ENCODE data around the gene TMEM255B.

TMEM255B gene

DNA sequence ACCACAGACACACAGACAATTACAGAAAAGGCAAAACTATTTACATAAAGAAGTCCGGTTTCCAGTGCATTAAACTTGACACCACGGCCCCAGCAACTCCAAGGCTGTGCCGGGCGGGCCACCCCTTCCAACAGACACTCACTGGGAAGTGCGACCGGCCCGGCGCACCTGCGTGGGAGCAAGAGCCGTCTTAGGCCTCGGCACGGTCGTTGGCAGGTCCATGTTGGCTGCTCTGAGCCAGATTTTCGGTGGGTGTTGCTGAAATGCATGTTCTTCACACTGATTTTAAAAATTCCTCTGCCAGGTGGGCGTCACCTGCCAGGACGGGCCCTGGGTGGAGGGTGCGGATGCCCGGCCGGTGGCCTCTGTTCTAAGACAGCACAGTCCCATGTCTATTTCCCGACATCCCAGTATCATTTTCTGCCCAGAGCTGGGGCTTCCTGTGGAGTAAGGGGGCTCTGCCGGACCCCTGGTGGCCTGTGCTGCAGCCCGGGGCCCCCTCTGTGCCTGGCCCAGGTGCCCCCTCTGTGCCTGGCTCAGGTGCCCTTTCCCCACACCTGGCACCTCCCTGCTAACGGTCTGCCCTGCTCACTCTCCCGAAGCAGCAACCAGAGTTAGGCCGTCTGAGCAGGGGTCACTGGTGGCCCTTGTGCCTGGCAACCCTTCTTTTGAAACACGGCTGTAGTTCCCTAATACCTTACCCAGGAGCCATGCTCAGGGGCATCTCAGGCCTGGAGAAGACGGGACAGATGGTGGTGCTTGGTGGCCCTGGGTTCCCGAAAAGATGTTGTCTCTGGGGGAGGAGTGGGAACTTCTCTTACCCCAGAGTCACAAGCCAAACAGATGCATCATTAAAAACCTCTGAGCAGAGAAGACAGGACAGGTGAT, 9.2 kb downstream of the TMEM255B start:
- DNase-seq (ENCODE audit: low read depth in 2 of 2): no peak

DNA sequence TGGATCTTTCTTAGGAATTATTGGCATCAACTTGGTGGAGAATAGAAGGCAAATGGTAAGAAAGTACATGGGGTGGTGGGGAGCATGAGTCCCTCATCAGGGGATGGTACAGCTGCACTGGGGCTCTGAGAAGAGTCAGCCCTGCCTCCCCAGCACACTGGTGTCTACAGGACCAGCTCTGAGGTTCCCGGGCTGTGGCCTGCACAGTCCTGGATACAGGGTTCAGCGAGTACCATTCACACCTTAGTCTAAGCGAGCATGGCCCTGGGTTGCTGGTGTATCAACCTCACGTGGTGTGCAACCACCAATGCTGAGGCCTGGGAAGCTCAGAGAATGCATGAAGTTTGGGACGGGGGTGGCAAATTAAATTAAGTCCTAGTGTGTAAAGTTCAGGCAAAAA, 10.1 kb downstream of the TMEM255B start:
- DNase-seq (ENCODE audit: low read depth in 2 of 2): no peak

DNA sequence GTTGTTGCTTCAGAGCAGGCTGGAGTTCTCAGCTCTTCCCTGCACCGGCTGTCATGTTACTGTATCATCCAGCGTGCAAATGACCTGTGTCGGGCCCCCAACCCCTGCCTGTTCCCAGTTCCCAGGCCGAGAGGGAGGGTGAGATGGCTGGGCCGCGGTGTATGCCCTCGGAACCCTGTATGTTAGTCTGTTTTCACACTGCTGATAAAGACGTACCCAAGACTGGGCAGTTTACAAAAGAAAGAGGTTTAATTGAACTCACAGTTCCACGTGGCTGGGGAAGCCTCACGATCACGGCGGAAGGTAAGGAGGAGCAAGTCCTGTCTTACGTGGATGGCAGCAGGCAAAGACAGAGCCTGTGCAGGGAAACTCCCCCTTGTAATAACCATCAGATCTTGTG, 10.9 kb downstream of the TMEM255B start:
- no peak for DNase-seq (ENCODE audit: low read depth in 2 of 2)

DNA sequence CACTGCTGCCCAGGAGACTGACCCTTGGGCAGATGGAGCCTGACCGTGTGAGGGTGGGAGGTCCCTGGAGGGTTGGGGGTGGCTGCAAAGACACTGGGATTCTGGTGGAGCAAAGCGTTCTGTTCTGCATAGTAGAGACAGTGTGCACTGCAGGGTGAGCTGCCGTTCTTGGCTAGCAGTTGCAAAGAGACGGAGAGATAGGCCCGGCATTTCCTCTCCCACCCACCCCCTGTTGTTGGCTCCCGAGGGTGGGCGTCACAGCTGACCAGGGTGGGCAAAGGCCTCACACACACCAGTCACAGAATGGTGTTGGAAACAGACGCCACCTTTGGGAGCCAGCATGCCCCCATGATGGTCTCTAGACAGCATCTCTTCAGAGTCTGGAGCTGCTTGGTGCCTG, 11.4 kb downstream of the TMEM255B start:
- DNase-seq (ENCODE audit: low read depth in 2 of 2): no peak

DNA sequence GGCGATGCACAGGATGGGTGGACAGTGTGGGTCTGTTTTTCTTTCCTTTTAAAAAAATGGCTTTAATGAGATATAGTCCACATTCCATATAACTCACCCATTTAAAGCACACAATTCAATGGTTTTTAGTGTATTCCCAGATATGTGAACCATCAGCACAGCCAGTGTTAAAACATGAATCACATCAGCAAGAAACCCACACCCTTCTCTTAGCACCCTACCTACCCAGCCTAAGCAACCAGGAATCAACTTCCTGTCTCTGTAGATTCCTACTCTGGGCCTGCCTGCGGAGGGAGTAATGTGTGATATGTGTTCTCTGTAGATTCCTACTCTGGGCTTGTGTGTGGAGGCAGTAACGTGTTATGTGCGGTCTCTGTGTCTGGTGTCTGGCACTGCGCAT, 11.9 kb downstream of the TMEM255B start:
- DNase-seq (ENCODE audit: low read depth in 2 of 2): no peak

DNA sequence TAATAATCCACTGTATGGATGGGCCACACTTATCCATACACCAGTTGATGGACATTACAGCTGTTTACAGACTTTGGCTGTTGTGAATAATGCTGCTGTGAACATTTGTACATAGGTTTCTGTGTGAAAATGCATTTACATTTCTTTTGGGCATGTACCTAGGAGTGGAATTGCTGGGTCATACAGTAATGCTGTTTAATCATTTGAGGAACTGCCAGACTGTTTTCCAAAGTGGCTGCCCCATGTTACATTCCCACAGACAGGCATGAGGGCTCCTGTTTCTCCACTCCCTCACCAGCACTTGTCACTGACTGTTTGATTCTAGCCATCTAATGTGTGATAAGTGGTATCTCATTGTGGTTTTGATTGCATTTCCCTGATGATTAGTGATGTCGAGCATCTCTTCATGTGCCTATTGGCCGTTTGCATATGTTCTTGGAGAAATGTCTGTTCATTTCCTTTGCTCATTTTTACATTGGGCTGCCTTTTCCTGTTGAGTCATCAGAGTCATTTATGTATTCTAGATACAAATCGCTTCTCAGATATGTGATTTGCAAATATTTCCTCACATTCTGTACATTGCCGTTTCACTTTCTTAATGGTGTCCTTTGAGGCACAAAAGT, 12.8 kb downstream of the TMEM255B start:
- DNase-seq (ENCODE audit: low read depth in 2 of 2): no peak

DNA sequence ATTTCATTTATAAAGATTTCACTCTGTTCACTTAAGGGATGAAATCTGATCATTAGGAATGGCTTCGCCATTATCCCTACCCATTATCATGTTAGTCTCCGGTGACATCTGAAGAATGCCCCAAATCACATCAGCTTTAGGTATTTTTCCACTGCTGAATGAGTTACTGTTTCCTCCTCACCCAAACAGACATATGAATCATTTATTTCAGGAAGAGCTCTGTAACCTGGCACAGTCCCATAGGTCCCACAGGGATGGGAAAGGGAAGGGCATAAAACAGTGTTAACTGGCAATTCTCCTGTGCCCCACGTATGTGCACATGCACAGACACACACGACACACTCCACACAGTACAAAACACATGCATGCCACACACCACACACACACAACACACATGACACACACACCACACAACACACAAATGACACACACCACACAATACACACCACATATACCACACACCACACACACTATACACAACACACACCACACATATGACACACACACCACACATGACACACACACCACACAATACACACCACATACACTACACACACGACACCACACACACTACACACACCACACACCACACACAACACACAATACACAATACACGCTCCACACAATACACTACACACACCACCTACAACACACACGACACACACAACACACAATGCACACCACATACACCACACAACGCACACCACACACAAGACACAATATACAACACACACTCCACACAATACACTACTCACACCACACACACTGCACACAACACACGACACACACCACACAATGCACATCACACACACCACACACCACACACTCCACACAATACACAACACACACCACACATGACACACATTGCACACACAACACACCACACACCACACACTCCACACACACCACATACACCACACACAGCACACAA, 15.4 kb downstream of the TMEM255B start:
- no peak for DNase-seq (ENCODE audit: low read depth in 2 of 2)

DNA sequence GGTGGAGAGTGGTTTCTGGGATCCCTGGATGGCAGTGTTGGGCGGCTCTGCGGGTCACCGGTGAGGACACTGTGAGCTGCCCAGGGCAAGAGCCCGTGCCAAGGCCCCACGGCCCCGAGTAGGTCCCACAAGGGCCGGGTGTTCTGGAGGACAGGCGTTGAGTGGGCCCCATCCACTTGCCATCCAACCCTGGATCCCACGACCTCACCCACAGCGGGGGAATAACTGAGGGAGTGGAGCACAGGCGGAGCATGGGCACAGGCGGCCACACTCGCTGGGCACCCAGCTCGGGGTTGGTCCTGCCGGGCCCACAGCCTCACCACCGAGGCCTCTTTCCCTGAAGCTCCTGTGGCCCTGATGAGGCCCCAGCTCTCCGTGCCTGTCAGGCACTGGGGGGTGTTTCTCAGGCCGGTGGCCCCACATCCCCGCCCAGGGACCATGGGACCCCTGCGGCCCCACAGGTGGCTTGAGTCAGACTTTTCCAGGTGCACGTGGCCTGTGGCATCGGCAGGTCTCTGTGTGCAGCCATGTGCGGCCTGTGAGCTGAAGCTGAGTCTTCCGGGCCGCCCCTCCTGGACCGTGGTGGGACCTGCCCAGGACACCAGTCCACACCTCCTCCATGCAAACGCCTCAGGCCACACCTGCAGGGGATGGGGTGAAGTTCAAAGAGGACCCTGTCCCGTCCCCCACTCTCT, 16.6 kb downstream of the TMEM255B start:
- DNase-seq (ENCODE audit: low read depth in 2 of 2): no peak

DNA sequence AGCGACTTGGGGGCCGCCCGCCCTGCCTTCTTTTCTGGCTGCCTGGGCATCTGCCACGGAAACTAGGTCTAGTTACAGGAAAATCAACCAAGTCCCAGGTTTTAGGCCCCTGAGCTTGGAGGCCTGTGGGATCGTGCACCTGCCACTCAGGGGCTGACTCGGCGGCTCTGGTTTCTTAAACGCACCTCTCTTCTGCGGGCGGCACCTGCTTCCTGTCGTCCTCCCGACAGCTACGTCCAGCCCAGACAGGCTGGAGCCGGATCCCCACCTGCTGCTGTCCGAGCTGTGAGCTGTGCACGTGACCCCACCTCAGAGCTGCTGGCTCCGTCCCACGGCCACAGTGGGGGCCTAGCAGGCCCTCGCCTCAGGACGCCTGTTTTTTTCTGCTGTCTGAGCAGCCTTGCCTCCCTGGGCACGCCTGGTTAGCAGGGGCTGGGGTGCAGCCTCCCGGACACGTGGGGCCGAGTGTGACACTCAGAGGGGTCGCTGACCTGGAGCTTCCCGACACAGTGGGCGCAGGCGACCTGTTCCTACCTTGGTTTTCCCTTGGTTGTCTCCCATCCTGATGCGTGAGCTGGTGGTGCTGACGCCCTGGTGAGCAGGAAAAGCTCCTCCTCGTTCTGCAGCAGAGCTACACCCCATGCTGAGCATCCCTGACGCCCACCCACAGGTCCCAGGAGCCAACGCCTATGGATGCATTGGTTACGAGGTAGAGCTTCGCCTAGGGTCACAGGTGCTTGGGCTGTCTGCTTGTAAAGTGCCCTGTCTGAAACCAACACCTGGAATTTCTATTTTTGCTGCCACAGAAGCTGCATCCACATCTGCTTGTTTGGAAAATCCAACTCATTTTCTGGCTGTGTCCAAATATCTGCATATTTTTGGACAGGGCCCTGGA, 17.5 kb downstream of the TMEM255B start:
- no peak for DNase-seq (ENCODE audit: low read depth in 2 of 2)

DNA sequence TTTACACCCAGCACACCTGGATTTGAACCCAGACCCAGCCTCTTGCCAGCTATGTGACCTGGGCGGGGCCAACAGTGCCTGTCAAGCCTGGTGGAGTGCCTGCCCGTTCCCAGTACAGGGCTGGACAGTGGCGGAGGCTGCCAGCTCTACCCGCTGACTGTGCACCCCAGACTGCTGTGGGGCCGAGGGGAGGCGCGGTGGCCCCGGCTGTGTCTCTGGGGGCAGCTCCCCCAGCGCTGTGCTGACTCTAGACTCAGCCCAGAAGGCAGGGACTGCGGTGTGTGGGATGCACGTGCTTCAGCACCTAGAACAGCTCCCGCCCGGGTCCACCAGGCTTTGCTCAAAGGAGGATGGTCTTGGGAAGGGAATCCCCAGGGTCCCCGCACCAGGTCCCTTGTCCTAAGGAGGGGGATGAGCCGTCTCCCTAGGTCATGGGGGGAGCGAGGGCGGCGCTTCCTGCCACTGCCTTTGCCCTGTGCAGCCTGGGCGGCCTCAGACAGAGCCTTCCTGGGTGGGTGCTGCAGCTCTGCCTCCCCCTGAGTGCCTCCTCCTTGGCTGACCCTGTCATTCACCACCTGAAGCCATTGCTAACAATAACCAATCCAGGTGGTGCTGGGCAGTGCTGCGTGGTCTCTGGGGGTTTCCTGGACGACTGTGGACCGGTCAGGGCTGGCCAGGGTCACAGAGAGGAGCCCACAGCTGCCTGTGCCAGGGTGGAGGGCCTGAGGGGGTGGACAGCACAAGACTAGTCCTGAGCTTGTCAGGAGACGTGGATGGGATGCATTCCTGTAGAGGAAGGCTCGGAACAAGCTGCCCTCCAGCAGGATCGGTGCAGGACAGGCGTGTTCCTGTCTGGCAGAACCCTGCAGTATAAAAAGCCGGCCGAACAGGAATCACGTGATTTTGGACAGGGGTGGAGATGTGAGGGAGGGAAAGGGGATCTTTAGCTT, 18.6 kb downstream of the TMEM255B start:
- no peak for DNase-seq (ENCODE audit: low read depth in 2 of 2)

DNA sequence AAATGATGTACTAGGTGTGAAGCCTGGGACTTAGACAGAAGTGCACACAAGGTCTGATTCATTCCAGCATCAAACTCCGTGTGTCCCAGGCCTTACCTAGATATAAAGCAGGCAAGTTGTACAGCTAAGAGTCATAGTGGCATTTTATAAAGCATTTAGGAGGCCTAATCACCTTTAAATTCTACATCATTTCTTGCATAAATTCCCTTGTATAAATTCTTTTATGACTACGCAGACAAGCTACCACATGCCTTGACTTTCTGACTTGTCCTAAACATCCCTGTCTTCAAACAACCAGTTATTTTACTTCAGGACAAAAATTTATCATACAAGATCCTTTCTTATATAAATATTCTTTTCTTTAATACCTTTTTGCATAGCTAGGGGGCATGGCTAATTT, 22.5 kb downstream of the TMEM255B start:
- DNase-seq (ENCODE audit: low read depth in 2 of 2): no peak

DNA sequence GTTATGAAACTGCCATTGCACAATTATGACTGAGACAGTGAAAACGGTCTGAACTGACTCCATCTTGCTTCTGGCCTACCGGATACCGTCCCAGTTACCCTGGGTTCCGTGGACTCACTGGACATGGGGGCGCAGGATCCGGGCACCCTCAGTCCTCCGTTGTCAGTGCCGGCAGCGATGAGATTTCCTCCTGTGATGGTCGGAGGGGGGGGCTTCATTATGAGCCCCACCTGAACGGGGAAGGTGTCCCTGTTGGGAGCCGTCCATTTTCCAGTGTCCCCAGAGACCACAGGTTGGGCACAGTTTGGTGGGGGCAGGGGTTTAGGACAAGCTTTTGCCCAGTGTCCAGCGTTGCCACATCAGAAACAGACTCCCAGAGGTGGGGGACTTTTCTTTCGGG, 23.4 kb downstream of the TMEM255B start:
- no peak for DNase-seq (ENCODE audit: low read depth in 2 of 2)

DNA sequence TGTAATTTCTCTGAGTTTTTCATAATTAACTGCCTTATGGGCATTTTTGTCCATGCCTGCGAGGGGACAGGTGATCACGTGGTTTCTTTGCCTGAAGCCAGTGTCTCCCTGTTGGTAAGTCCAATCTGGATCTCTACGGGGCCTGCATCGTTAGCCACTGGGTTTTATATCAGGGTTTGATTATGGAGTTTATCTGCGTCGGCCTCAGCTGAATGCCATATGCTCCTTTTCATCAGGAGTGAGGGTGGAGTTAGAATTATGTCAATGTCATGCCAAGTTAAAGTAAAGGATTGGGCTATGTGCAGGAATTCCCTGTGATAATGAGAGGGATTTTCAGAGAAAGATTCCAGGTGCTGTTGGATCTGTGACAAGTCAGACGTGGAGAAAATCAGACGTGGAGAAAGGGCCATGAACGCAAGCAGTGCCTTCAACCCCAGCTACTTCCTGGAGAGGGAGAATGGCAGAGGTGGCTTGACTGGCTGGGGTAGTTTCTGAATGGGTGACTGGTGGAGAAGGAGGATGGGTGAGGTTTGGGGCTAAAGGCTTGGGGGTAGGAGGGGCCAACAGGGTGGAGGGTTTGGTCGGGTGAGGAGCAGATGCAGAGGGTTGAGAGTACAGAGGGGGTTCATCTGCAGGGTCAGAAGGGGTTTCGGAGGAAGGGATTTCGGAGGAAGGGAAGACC, 24.3 kb downstream of the TMEM255B start:
- DNase-seq (ENCODE audit: low read depth in 2 of 2): no peak

DNA sequence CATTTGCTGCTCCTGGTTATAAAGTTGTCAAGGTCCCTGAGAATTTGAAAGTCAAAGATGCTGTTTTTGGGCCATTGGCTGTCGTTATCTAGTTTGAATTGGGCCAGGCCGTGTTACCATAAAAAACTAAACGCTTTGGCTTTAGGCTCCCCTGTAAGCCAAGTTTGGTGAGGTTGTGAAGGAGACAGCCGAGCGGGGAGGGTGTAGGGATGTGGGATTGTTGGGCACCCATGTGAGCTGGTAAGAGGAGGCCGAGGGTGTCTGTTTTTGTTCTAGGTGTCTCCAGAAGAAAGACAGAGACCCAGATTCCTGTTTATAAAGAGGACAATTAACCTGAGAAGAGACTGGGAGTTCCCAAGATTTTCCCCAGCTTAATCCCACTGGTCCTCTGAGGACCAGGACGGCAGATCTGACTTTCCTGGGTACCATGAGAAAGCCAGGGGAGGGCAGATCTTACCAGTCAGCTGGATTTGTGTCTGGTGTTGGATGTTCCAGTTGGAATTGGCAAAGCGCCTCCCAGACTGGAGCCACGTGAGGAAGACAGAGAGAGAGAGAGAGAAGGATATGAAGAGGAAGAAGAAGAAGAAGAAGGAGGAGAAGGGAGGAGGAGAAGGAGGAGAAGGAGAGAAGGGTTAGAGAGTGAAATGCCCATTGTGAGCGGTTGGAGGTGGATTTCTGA, 25.1 kb downstream of the TMEM255B start:
- DNase-seq (ENCODE audit: low read depth in 2 of 2): no peak

DNA sequence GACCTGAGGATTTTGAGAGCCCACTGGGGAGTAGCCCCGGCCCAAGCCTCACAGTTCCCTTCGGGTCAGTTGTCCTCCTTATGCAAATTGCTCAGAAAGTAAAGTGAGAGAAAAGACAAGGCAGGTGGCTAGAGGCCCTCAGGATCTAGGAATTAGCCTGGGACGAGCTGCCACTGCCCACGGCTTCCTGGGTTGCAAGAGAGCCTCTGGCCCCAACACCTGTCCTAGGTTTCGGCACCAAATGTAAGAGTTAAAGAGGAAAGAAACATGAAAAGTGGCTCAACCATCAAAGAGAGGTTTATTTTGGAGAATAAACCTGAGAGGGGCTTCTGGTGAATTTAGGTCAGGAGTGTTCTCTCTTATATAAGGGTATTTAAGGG, 25.6 kb downstream of the TMEM255B start:
- DNase-seq (ENCODE audit: low read depth in 2 of 2): no peak

DNA sequence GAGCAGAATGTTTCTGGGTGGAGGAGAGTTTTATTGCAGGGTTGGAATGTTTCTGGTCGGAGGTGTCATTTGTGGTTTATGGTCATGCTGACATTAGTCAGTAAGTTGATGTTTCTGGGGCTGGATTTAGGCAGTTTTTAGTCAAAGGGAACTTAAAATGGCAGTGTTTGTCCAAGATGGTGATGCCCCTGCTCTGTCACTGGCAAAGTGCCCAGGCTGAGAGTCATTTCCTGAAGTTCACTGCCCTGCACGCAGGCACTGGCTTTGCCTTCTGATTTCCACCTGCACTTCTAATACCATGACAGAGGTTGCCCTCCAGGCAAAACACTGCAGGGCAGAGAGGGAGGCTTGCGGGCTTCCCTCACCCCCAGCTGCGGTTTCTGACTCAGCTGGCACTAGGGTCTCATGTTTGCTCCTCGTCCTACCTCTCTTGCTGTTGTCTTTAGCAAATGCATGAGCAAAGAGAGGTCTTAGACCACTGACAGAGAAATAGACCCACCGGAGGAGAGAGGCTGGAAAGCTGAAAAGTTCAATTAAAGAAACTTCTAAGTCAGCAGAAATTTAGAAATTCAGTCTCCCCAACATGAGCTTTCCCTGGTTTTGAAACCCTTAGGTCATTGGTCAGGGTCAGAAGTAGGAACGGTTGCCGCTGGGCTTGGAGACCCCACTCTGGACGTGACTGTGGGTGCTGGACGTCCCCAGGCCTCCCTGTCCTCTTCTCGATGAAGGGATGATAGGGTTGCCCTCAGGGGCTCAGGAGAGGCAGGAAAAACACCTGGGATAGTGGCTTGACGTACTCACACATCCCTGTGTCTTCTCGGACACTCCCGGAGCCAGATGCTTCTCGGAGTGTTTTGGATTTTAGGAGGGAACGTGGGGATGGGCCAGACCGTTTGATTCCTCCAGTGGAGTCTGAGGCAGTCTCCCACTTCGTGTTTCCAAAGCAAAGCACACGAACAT, 26.3 kb downstream of the TMEM255B start:
- no peak for DNase-seq (ENCODE audit: low read depth in 2 of 2)

DNA sequence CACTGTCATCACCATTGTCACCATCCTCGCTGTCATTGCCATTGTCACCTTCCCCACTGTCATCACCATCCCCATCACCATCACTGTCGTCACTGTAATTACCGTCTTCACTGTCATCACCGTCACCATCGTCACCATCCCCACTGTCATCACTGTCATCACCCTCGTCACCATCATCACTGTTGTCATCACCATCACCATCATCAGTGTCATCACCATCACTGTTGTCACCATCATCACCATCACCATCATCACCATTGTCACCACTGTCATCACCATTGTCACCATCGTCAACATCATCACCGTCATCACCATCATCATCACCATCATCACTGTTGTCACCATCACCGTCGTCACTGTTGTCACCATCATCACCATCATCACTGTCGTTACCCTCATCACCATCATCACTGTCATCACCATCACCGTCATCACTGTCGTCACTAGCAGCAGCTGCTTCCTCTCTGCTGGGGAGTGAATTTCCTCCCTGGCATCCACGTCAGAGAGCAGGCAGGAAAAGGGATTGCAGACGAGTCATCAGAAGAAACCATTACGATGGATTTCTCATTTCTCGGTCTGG, 27.3 kb downstream of the TMEM255B start:
- DNase-seq (ENCODE audit: low read depth in 2 of 2): no peak

Measured in fibroblast of skin of left biceps (primary cell).